HCT116 (cell line): ENCODE measurements around the gene TEX2. TPM values are rescaled to one million over a fixed set of nuclear protein-coding genes. Genes with fewer than 3 reads are reported as not detected.

Experiments used
- ATAC-seq: fragments of 200-7000 bp; cut with Tn5 transposase; 2 replicates; pipeline ENCODE4 v1.9.1; 2020; ENCODE audit warnings: mild to moderate bottlenecking, moderate library complexity
- BruUV-seq: library from RNA; stranded (reverse); fragments of 400-500 nt; replicated peaks from 2 replicates; lab custom pipeline; 2021; lab: Mats Ljungman, UMichigan
- CTCF ChIA-PET: fragments of 300-600 bp; sonication (Branson Sonifier 250); formaldehyde crosslinking; loops from one replicate; lab custom pipeline; 2021; ENCODE audit warnings: antibody characterized with exemption; lab: Charles Lee
- POLR2A ChIA-PET: fragments of 300-600, 350-600 bp; sonication (Branson Sonifier 250); formaldehyde crosslinking; loops from one replicate; lab custom pipeline; 2021; ENCODE audit warnings: antibody characterized with exemption; lab: Charles Lee
- RAD21 ChIA-PET, 2 experiments: fragments of 300-600 bp; sonication (Branson Sonifier 250); formaldehyde crosslinking; loops; one replicate each; lab custom pipeline; 2023; ENCODE audit warnings: low total read pairs in 2 of 2; ENCODE audit not compliant: uncharacterized antibody in 2 of 2, unreplicated experiment in 2 of 2, low non-redundant PET in 1 of 2; lab: Charles Lee
- DNase-seq: peaks from one replicate; pipeline ENCODE4 v3.0.0-alpha.2; 2010; ENCODE audit warnings: low read depth, low spot score
- H2AFZ ChIP-seq: fragments of 200-600 bp; shearing (Covaris generic), sonication (generic); 2 replicates; pipeline ENCODE4 v1.6.1; 2017; ENCODE audit warnings: low read depth, mixed run types, mixed read lengths, antibody characterized with exemption, low read length; ENCODE audit not compliant: poor library complexity, severe bottlenecking
- H3K27ac ChIP-seq: 2 replicates; pipeline ENCODE4 v1.5.1; 2012; ENCODE audit warnings: low read depth, low read length
- H3K27me3 ChIP-seq: fragments of 200-600 bp; sonication (generic); 2 replicates; pipeline ENCODE4 v1.6.1; 2016; ENCODE audit warnings: mixed run types, low read length, mixed read lengths; ENCODE audit not compliant: insufficient read depth
- H3K36me3 ChIP-seq, 2 experiments: fragments of 200-500 bp in 1 of 2; fragments of 200-600 bp in 1 of 2; sonication (Bioruptor generic) in 1 of 2; sonication (generic) in 1 of 2; 2 replicates each; pipeline versions ENCODE4 v1.5.1 to v1.6.1; 2014 to 2016; ENCODE audit warnings: low read length in 2 of 2, inconsistent platforms in 1 of 2, mixed read lengths in 1 of 2, mixed run types in 1 of 2; ENCODE audit not compliant: insufficient read depth in 2 of 2, control insufficient read depth in 1 of 2
- H3K4me1 ChIP-seq, 2 experiments: fragments of 200-600 bp in 1 of 2; sonication (generic) in 1 of 2; 2 replicates each; pipeline versions ENCODE4 v1.5.1 to v1.6.1; 2012 to 2017; ENCODE audit warnings: low read length in 2 of 2, inconsistent platforms in 1 of 2, mild to moderate bottlenecking in 1 of 2, mixed read lengths in 1 of 2, mixed run types in 1 of 2, moderate library complexity in 1 of 2; ENCODE audit not compliant: insufficient read depth in 2 of 2, control insufficient read depth in 1 of 2
- H3K4me2 ChIP-seq: fragments of 200-600 bp; sonication (generic); 2 replicates; pipeline ENCODE4 v1.6.1; 2017; ENCODE audit warnings: mixed run types, low read length, mixed read lengths
- H3K4me3 ChIP-seq, 2 experiments: fragments of 200-600 bp in 1 of 2; sonication (generic) in 1 of 2; replicated peaks in 1 of 2; 2 replicates each; pipeline ENCODE4 v1.5.1; 2011 to 2016; ENCODE audit warnings: low read length in 2 of 2, control low read depth in 1 of 2, low read depth in 1 of 2, mild to moderate bottlenecking in 1 of 2, mixed read lengths in 1 of 2, mixed run types in 1 of 2
- H3K79me2 ChIP-seq: fragments of 200-600 bp; sonication (generic); 2 replicates; pipeline ENCODE4 v1.6.1; 2017; ENCODE audit warnings: mild to moderate bottlenecking, mixed run types, low read length, moderate library complexity, mixed read lengths; ENCODE audit not compliant: insufficient read depth
- H3K9ac ChIP-seq: fragments of 200-600 bp; sonication (generic); 2 replicates; pipeline ENCODE4 v1.6.1; 2016; ENCODE audit warnings: low read length, mixed read lengths
- H3K9me2 ChIP-seq: fragments of 200-600 bp; sonication (generic), shearing (Covaris generic); 2 replicates; pipeline ENCODE4 v1.6.1; 2017; ENCODE audit warnings: mixed run types, mild to moderate bottlenecking, moderate library complexity; ENCODE audit not compliant: insufficient read depth
- H3K9me3 ChIP-seq, 2 experiments: fragments of 200-500 bp in 1 of 2; fragments of 200-600 bp in 1 of 2; sonication (Bioruptor generic) in 1 of 2; sonication (generic) in 1 of 2; 2 replicates each; pipeline ENCODE4 v1.6.1; 2014 to 2017; ENCODE audit warnings: low read length in 2 of 2, mixed read lengths in 2 of 2, inconsistent platforms in 1 of 2, low read depth in 1 of 2, mild to moderate bottlenecking in 1 of 2, mixed run types in 1 of 2, moderate library complexity in 1 of 2; ENCODE audit not compliant: control insufficient read depth in 1 of 2, insufficient read depth in 1 of 2
- H4K20me1 ChIP-seq: fragments of 200-600 bp; sonication (generic), shearing (Covaris generic); 2 replicates; pipeline ENCODE4 v1.6.1; 2017; ENCODE audit warnings: mixed run types, mild to moderate bottlenecking, moderate library complexity; ENCODE audit not compliant: insufficient read depth
- ATF3 ChIP-seq: IDR thresholded peaks from 2 replicates; pipeline ENCODE4 v1.6.1; 2012
- CBX3 ChIP-seq: IDR thresholded peaks from 2 replicates; pipeline ENCODE4 v1.6.1; 2012; ENCODE audit warnings: low read depth
- EGR1 ChIP-seq: IDR thresholded peaks from 2 replicates; pipeline ENCODE4 v1.6.1; 2012; ENCODE audit warnings: low read depth
- ELF1 ChIP-seq: IDR thresholded peaks from 2 replicates; pipeline ENCODE4 v1.6.1; 2012; ENCODE audit warnings: low read depth, borderline replicate concordance
- EZH2 ChIP-seq: fragments of 200-600 bp; sonication (generic); IDR thresholded peaks from 2 replicates; pipeline ENCODE4 v1.6.1; 2017; ENCODE audit warnings: antibody characterized with exemption, mixed run types
- EZH2phosphoT487 ChIP-seq: fragments of 200-600 bp; IDR thresholded peaks from 2 replicates; pipeline ENCODE4 v1.6.1; 2018; ENCODE audit warnings: antibody characterized with exemption, borderline replicate concordance
- FOSL1 ChIP-seq: IDR thresholded peaks from 2 replicates; pipeline ENCODE4 v1.6.1; 2012; ENCODE audit warnings: low read depth
- MAX ChIP-seq: IDR thresholded peaks from 2 replicates; pipeline ENCODE4 v1.6.1; 2012
- POLR2AphosphoS5 ChIP-seq: IDR thresholded peaks from 2 replicates; pipeline ENCODE4 v1.6.1; 2011; ENCODE audit warnings: mild to moderate bottlenecking, low read depth, low read length, moderate library complexity
- RAD21 ChIP-seq: IDR thresholded peaks from 2 replicates; pipeline ENCODE4 v1.6.1; 2012; ENCODE audit warnings: low read depth, mild to moderate bottlenecking
- SP1 ChIP-seq: IDR thresholded peaks from 2 replicates; pipeline ENCODE4 v1.6.1; 2012; ENCODE audit warnings: low read depth
- TCF7L2 ChIP-seq: IDR thresholded peaks from 2 replicates; pipeline ENCODE4 v1.7.0; 2011; ENCODE audit warnings: borderline replicate concordance, inconsistent platforms; ENCODE audit not compliant: insufficient read depth, insufficient read length; ENCODE audit errors: extremely low read depth
- ZNF274 ChIP-seq: fragments of 200-500 bp; sonication (Bioruptor generic); IDR thresholded peaks from 2 replicates; pipeline ENCODE4 v1.6.1; 2014; ENCODE audit warnings: mild to moderate bottlenecking, low read depth, low read length, inconsistent platforms
- intact Hi-C: fragments of 100-400 bp; cut with micrococcal nuclease; formaldehyde crosslinking; loops from 2 replicates; pipeline ENCODE4 v1.10.0; 2022
- total RNA-seq: library from RNA; stranded (reverse); gene quantifications from one replicate; pipeline ENCODE4 v1.2.1, GENCODE V29; 2021; ENCODE audit not compliant: unreplicated experiment

Gene TEX2
- total RNA-seq, 1 experiment from 2014 or later = 24.6 TPM

- no TSS peak for BruUV-seq
- H2AFZ ChIP-seq = no peak overlapping the region
- RAD21 ChIA-PET = no interaction called here
These were observed 109.3 kb downstream of the TEX2 start for GRCh38 chr17:64153565-64154312.

GRCh38 chr17:64152428-64153125 lies 110.5 kb downstream of the TEX2 start:
- no peak for TF ChIP-seq FOSL1
- no peak for TF ChIP-seq MAX
- TF ChIP-seq RAD21 = no peak
- TF ChIP-seq ATF3 = no peak
- TF ChIP-seq ZNF274 = no peak
- no peak for TF ChIP-seq EZH2
- no peak for TF ChIP-seq CBX3
- TF ChIP-seq POLR2AphosphoS5 = no peak
- no peak for TF ChIP-seq EGR1
- BruUV-seq = no TSS peak
- no peaks in the 10 kb centered on the region for H4K20me1 ChIP-seq
- intact Hi-C loops = no loop called here
- ChIA-PET POLR2A (no interaction called here), RAD21 (no interaction called here), CTCF (no interaction called here)
- ATAC-seq = no peak
- no peak overlapping the region for H3K4me3 ChIP-seq
- no peaks in the 10 kb centered on the region for H3K79me2 ChIP-seq
- no peak overlapping the region for H3K4me2 ChIP-seq
- H3K9me3 ChIP-seq = no peaks in the 10 kb centered on the region
- no peak overlapping the region for H2AFZ ChIP-seq
- no peaks in the 10 kb centered on the region for H3K9me2 ChIP-seq
- H3K4me1 ChIP-seq = peaks cover 11 to 26% of the 10 kb centered on the region in 2 experiments; a peak in 3 of 4 replicates
- no peak overlapping the region for H3K27ac ChIP-seq
- no peaks in the 10 kb centered on the region for H3K27me3 ChIP-seq
- H3K36me3 ChIP-seq = peaks cover 0 to 10% of the 10 kb centered on the region in 2 experiments; a peak in 2 of 4 replicates
- DNase-seq = no peak
- no peak overlapping the region for H3K9ac ChIP-seq

More at GRCh38 chr17:64153565-64154312, 109.3 kb downstream of the TEX2 start:
- Histone ChIP-seq H3K27ac (no peak overlapping the region), H3K79me2 (no peaks in the 10 kb centered on the region), H3K27me3 (no peaks in the 10 kb centered on the region), H3K4me2 (no peak overlapping the region), H3K9me2 (no peaks in the 10 kb centered on the region), H3K4me1 (peaks cover 7 to 15% of the 10 kb centered on the region in 2 experiments; a peak in 2 of 4 replicates), H3K36me3 (peaks cover 0 to 10% of the 10 kb centered on the region in 2 experiments; a peak in 2 of 4 replicates), H3K4me3 (no peak overlapping the region), H3K9me3 (no peaks in the 10 kb centered on the region), H3K9ac (no peak overlapping the region), H4K20me1 (no peaks in the 10 kb centered on the region)
- ChIA-PET CTCF (interaction anchor here (2.4 kb wide), 1 partner anchor 128 kb away, joined by 7 read pairs; no protein-coding TSS in a partner anchor), POLR2A (interaction anchor here (0.5 kb wide), 1 partner anchor 79 kb away, joined by 3 read pairs; no protein-coding TSS in a partner anchor)
- TF ChIP-seq ELF1 = no peak
- no peak for TF ChIP-seq MAX
- no peak for TF ChIP-seq SP1
- no peak for TF ChIP-seq TCF7L2
- no peak for TF ChIP-seq EZH2phosphoT487
- intact Hi-C loops = no loop called here
- DNase-seq = no peak
- ATAC-seq = no peak
